Adipocyte (in vitro differentiated cells): ENCODE data around the gene CGGBP1.

Source experiments
- DNase-seq: peaks from one replicate; pipeline ENCODE4 v3.0.0-alpha.2; 2015; ENCODE audit warnings: low read depth
- H3K27me3 ChIP-seq: replicated peaks from 2 replicates; pipeline ENCODE4 v1.7.0; 2013; ENCODE audit warnings: mild to moderate bottlenecking, low read length, moderate library complexity; ENCODE audit not compliant: control insufficient read depth, insufficient read depth
- H3K36me3 ChIP-seq: 2 replicates; pipeline ENCODE4 v1.7.0; 2013; ENCODE audit warnings: low read length, mild to moderate bottlenecking, moderate library complexity; ENCODE audit not compliant: control insufficient read depth, insufficient read depth, severe bottlenecking
- H3K4me1 ChIP-seq: 2 replicates; pipeline ENCODE4 v1.7.0; 2013; ENCODE audit warnings: mild to moderate bottlenecking, low read length, moderate library complexity; ENCODE audit not compliant: control insufficient read depth, insufficient read depth
- H3K4me3 ChIP-seq: 2 replicates; pipeline ENCODE4 v1.7.0; 2013; ENCODE audit warnings: mild to moderate bottlenecking, low read length, moderate library complexity
- H3K9ac ChIP-seq: 2 replicates; pipeline ENCODE4 v1.7.0; 2013; ENCODE audit warnings: mild to moderate bottlenecking, low read length, moderate library complexity
- H3K9me3 ChIP-seq: 2 replicates; pipeline ENCODE4 v1.7.0; 2013; ENCODE audit warnings: mild to moderate bottlenecking, low read length, moderate library complexity; ENCODE audit not compliant: control insufficient read depth

CGGBP1 gene, protein sequence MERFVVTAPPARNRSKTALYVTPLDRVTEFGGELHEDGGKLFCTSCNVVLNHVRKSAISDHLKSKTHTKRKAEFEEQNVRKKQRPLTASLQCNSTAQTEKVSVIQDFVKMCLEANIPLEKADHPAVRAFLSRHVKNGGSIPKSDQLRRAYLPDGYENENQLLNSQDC

DNA sequence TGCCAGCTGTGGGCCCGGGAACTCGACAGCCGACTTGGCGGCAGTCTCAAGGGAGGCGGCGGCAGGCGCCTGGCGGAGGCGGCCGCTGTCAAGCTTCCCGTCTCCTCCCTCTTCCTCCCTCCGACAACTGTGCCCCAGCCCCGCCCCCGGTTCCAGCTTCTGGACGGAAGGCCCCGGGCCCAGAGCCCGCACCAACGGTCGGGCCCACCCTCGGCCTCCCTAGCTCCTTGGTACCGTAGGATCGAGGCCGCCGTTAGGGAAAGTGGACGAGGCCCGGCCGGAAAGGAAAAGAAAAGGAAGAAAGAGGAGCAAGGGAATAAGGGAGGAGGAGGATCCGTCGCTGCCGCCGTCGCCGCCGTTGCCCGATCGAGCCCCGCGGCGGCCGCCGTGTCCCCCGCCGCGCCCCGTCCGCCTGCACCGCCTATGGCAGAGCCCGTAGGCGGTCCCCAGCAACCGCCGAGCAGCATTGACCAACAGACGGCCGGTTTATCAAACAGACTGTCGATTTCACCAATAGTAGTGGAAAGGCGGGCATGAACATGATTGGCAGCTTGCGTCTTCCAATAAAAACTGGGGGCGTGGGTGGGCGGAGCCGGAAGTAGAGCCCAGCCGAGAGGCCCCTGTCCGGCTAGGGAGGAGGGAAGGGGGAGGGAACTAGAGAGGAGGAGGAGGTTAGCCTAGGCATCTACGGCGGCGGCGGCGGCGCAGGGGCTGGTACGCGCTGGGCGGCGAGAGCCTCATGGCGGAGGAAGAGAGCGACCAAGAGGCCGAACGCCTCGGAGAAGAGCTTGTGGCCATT, at the start of gene CGGBP1, which contains the start of gene ZNF654:
Gene CGGBP1 (minus strand): TSS at position 425 of the 799 bp plus-strand sequence. CDS start 3,029 bp downstream, outside the sequence.
Gene ZNF654 (plus strand): TSS at position 675 of the 799 bp plus-strand sequence. CDS start 65 bp downstream, at position 740.
- DNase-seq = peak; percentile 99
- H3K9ac ChIP-seq = peak within 1 kb of the TSS; percentile 98

DNA sequence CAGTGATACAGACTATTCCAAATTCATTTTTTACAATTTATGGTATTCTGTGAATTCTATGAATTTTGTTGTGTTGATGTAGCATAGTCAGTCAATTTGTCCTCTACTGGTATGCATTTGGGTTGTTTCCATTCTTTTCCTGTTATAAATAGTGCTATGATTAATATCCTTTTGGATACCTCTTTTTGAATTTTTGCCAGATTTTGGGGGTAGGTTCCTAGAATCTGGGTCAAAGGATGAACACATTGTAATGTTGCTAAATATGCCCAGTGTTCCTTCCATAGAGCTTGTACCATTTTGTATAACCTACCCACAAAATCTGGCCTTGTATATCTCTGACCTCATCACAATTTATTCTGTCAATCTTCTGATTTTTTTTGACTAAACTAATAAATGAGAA, 46.5 kb upstream of the CGGBP1 start:
- Histone ChIP-seq H3K4me3 (no peak overlapping the region), H3K36me3 (no peaks in the 10 kb centered on the region), H3K27me3 (no peaks in the 10 kb centered on the region), H3K9ac (no peak overlapping the region), H3K9me3 (no peaks in the 10 kb centered on the region), H3K4me1 (peaks cover 44% of the 10 kb centered on the region)
- DNase-seq = peak; percentile 14

More for the DNA sequence above, at the start of gene CGGBP1, which contains the start of gene ZNF654:
- Histone ChIP-seq H3K9me3 (no peaks in the 10 kb centered on the region), H3K36me3 (peaks cover 27% of the 10 kb centered on the region), H3K4me1 (peaks cover 59% of the 10 kb centered on the region), H3K27me3 (no peaks in the 10 kb centered on the region), H3K4me3 (peak within 1 kb of the TSS; percentile 99)

DNA sequence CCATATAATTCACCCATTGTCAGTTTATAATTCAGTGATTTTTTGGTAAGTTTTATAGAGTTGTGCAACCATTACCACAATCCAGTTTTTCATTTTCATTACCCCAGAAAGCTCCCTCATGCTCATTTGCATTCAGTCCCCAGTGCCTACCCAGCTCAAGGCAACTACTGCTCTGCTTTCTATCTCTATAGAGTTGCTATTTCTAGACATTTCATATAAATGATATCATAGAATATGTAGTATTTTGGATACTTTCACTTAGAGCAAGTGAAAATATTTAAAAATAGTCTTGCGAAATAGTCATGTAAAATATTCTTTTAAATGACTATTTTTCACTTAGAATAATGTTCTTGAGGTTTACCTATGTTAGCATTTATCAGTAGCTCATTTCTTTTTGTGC, 42.3 kb upstream of the CGGBP1 start:
- H3K36me3 ChIP-seq = peaks cover 8% of the 10 kb centered on the region
- H3K4me1 ChIP-seq = peaks cover 28% of the 10 kb centered on the region
- H3K4me3 ChIP-seq = no peak overlapping the region
- H3K9me3 ChIP-seq = no peaks in the 10 kb centered on the region
- no peak overlapping the region for H3K9ac ChIP-seq
- peak; percentile 54 for DNase-seq
- H3K27me3 ChIP-seq = no peaks in the 10 kb centered on the region

DNA sequence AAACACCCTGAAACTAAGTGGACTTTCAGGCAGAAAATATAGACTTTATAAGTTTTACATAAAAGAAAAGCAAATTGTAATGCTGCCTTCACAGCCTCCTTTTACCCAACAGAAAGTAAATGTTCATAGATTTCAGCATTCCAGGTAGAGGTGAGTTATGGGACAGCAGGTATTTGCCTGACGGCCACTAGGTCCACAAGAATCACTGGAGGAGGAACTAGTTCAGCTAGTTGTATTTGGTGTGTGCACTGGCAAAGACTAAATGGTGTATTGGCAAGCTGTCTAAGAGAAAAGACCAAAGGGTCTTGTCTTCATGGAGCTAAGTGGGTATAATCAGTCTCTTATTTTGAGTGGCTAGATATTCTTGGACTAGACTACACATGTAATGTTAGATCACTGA, 34.5 kb upstream of the CGGBP1 start:
- no peaks in the 10 kb centered on the region for H3K9me3 ChIP-seq
- no peaks in the 10 kb centered on the region for H3K27me3 ChIP-seq
- H3K4me1 ChIP-seq = peaks cover 3% of the 10 kb centered on the region
- no peak overlapping the region for H3K9ac ChIP-seq
- no peak overlapping the region for H3K4me3 ChIP-seq
- no peak for DNase-seq
- H3K36me3 ChIP-seq = peaks cover 39% of the 10 kb centered on the region

DNA sequence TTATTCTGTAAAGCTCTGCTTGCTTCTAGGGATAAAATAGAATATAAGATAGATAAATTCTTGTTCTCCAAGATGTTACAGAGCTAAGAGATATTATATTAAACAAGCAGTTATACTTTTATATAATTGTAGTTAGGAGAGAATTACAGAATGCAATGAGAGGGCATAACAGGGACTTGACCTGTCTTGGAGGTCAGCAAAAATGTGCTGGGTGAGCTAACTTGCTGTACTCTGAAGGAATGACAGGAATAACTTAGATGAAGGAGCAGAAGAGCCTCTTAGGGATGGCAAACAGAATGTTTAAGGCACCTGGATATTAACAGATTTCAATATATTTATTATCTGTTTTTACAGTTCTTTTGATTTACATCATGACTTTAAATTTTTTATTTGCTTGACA, 33.5 kb upstream of the CGGBP1 start:
- no peak for DNase-seq
- Histone ChIP-seq H3K4me1 (peaks cover 3% of the 10 kb centered on the region), H3K27me3 (no peaks in the 10 kb centered on the region), H3K9ac (no peak overlapping the region), H3K36me3 (peaks cover 49% of the 10 kb centered on the region), H3K9me3 (no peaks in the 10 kb centered on the region), H3K4me3 (no peak overlapping the region)

DNA sequence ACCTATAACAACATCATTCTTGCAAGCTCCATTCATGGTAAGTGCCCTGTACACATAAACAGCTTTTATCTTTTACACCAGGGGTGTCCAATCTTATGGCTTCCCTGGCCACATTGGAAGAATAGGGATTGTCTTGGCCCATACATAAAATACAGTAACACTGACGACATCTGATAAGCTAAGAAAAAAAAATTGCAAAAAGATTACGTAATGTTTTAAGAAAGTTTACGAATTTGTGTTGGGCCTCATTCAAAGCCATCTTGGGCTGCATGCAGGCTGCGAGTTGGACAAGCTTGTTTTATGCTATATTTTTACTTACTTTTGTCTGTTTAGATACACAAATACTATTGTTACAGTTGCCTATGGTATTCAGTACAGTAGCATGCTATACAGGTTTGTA, 31.9 kb upstream of the CGGBP1 start:
- H3K9ac ChIP-seq = no peak overlapping the region
- H3K4me1 ChIP-seq = peaks cover 3% of the 10 kb centered on the region
- H3K4me3 ChIP-seq = no peak overlapping the region
- DNase-seq = no peak
- no peaks in the 10 kb centered on the region for H3K27me3 ChIP-seq
- H3K36me3 ChIP-seq = peaks cover 45% of the 10 kb centered on the region
- H3K9me3 ChIP-seq = no peaks in the 10 kb centered on the region

DNA sequence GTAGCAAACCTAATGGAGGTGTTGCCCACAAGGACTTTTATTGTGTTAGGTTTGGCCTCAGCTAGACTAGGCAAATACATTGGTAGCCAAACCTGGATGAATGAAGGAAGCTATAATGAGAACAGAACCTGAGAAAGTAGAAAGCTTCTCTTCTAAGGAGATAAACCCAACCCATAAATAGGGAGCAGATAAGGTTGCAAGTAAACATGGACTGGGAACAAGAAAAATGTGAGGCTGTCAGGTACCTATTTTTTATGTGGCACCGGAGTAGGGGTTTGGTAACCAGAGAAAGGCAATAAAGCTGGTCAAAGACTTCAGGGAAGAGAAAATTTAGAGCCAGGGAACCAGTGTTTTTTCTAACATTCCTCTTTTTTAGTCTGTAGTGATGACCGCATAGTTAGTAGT, 25.3 kb upstream of the CGGBP1 start:
- peaks cover 17% of the 10 kb centered on the region for H3K36me3 ChIP-seq
- H3K4me3 ChIP-seq = no peak overlapping the region
- H3K9ac ChIP-seq = no peak overlapping the region
- H3K27me3 ChIP-seq = no peaks in the 10 kb centered on the region
- peaks cover 4% of the 10 kb centered on the region for H3K9me3 ChIP-seq
- no peak for DNase-seq
- no peaks in the 10 kb centered on the region for H3K4me1 ChIP-seq

DNA sequence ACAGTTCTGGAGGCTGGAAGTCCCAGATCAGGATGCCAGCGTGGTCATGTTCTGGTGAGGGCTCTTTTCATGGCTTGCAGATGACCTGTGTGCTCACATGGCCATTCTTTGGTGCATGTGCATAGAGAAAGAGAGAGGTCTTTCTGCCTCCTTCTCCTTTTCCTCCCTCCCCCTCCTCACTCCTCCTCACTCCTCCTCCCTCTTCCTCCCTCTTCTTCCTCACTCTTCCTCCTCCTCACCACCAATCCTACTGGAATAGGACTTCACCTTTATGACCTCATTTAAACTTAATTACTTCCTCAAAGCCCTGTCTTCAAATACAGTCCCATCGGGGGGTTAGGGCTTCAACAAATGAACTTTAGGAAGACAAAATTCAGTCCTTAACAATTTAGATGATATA, 24.0 kb upstream of the CGGBP1 start:
- Histone ChIP-seq H3K9ac (no peak overlapping the region), H3K4me3 (no peak overlapping the region), H3K9me3 (peaks cover 4% of the 10 kb centered on the region), H3K4me1 (no peaks in the 10 kb centered on the region), H3K36me3 (peaks cover 10% of the 10 kb centered on the region), H3K27me3 (no peaks in the 10 kb centered on the region)
- no peak for DNase-seq

DNA sequence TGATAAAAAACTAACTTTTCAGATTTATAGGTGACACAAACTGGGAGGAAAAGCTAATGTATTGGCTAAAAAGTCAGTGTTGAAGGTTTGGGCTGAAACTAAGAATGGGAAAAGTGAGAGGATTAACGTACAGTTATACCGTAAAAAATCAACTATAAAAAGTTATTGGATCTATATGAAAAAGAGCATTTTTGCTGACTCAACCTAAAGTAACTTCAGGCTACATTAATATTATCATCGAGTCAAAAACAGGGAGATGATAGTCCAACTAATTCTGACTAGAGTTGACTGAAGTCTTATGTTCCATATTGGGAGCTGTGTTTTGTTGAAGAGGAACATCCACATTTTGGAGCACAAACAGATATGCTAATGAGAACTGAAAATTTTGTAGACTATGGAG, 20.1 kb upstream of the CGGBP1 start:
- Histone ChIP-seq H3K4me3 (no peak overlapping the region), H3K9ac (no peak overlapping the region), H3K4me1 (peaks cover 24% of the 10 kb centered on the region), H3K27me3 (no peaks in the 10 kb centered on the region), H3K9me3 (peaks cover 4% of the 10 kb centered on the region), H3K36me3 (no peaks in the 10 kb centered on the region)
- DNase-seq = no peak

DNA sequence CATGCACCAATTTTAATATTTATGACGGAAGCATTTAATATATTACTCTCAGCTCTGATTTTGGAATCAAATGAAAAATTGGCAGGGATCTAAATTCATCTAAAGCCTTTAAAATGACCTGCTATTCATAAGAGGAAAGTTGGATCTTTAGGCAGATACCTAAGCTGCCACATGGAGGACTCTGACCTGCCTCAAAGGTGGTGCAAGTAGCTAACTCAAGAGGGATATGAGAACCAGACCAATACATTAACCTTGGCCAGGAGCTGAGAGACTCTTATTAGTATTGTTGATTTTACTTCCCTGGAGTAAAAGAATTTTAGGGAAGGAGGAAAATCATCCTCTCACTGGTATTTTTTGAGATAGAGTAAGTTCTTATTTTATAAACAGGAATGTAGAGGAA, 17.9 kb upstream of the CGGBP1 start:
- DNase-seq = no peak
- Histone ChIP-seq H3K4me3 (no peak overlapping the region), H3K9me3 (peaks cover 2% of the 10 kb centered on the region), H3K27me3 (no peaks in the 10 kb centered on the region), H3K9ac (no peak overlapping the region), H3K36me3 (peaks cover 4% of the 10 kb centered on the region), H3K4me1 (peaks cover 24% of the 10 kb centered on the region)

DNA sequence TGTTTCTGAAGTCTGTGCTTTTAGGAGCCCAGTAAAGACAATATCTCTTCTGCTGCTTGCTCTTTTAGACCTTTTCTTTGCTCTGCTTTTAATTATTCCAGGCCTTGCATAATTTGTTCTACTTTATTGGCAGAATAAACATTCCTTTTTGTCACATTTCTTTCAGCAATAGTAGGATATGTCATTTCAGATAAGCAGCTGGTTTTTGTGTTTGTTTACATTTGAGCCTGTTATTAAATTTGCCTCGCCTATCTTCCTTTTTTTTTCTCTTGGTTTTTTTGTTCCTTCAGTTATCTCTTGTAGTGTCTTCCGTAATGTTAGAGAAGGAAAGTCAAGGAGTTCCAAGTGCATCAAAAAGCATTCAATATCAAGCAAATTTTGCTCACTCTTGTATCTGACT, 16.7 kb upstream of the CGGBP1 start:
- H3K27me3 ChIP-seq = no peaks in the 10 kb centered on the region
- peaks cover 24% of the 10 kb centered on the region for H3K4me1 ChIP-seq
- H3K4me3 ChIP-seq = no peak overlapping the region
- no peaks in the 10 kb centered on the region for H3K9me3 ChIP-seq
- H3K36me3 ChIP-seq = peaks cover 4% of the 10 kb centered on the region
- peak; percentile 27 for DNase-seq
- no peak overlapping the region for H3K9ac ChIP-seq
